22Rv1 (cell line): ENCODE data around the gene CCDC92.

ENCODE experiments used
- ZFX ChIP-seq: fragments of 450-650 bp; IDR thresholded peaks from 2 replicates; pipeline ENCODE4 v1.6.1; 2017; ENCODE audit warnings: antibody characterized with exemption, borderline replicate concordance
- TF ChIP-seq, protein P1 (sequence below): fragments of 450-650 bp; IDR thresholded peaks from 2 replicates; pipeline ENCODE4 v1.5.1; 2017; ENCODE audit warnings: mild to moderate bottlenecking

DNA sequence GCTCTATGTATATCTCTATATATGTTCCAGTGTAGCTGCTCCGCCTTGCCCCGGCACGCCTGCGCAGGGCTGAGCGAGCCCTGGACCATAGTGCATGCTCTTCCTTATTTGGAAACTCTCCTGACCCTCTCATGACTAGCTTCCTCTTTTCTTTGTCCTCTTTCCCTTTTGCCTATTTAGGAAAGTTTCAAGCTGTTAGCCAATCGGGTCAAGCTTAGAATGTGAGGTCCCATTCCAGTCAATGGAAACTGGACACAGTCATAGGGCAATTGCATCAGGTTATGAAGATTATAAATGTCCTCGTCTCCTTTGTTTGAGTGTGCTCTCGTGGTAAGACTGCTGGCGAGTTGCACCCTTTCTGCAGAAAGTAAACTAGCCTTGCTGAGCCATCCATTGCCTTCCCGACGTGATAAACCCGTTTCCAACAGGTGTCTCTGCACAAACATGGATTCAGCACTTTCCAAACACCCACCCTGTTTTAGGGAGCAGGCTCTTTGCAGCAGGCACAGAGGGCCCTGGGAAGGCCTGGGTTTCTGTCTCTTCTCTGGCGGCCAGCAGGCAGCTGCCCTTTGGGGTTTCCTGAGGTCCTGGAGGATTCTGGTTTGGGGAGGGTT lies 30.9 kb downstream of the CCDC92 start:
- TF ChIP-seq, protein P1, sequence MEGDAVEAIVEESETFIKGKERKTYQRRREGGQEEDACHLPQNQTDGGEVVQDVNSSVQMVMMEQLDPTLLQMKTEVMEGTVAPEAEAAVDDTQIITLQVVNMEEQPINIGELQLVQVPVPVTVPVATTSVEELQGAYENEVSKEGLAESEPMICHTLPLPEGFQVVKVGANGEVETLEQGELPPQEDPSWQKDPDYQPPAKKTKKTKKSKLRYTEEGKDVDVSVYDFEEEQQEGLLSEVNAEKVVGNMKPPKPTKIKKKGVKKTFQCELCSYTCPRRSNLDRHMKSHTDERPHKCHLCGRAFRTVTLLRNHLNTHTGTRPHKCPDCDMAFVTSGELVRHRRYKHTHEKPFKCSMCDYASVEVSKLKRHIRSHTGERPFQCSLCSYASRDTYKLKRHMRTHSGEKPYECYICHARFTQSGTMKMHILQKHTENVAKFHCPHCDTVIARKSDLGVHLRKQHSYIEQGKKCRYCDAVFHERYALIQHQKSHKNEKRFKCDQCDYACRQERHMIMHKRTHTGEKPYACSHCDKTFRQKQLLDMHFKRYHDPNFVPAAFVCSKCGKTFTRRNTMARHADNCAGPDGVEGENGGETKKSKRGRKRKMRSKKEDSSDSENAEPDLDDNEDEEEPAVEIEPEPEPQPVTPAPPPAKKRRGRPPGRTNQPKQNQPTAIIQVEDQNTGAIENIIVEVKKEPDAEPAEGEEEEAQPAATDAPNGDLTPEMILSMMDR, result no peak
- TF ChIP-seq ZFX, result no peak
